IMR-90 (cell line): ENCODE data around the gene TAS2R30. TPM values are rescaled to one million over a fixed set of nuclear protein-coding genes. Genes with fewer than 3 reads are reported as not detected.

Experiments
- ATAC-seq: fragments of 200-7000 bp; cut with Tn5 transposase; 2 replicates; pipeline ENCODE4 v1.9.1; 2020; ENCODE audit warnings: low read depth, mild to moderate bottlenecking, moderate library complexity
- BruUV-seq: library from RNA; stranded (reverse); fragments of 400-500 nt; replicated peaks from 2 replicates; lab custom pipeline; 2021; lab: Mats Ljungman, UMichigan
- CTCF ChIA-PET: fragments of 300-600 bp; formaldehyde crosslinking; extraction: SDS; loops from one replicate; lab custom pipeline; 2021; ENCODE audit warnings: antibody characterized with exemption; lab: Yijun Ruan, JAX
- POLR2A ChIA-PET: fragments of 300-600 bp; sonication (Branson Sonifier 250); formaldehyde crosslinking; loops from one replicate; lab custom pipeline; 2022; ENCODE audit warnings: antibody characterized with exemption; ENCODE audit not compliant: unreplicated experiment; lab: Charles Lee
- DNase-seq: peaks from one replicate; pipeline ENCODE4 v3.0.0; 2013
- H2AFZ ChIP-seq: replicated peaks from 2 replicates; pipeline ENCODE3; 2013; ENCODE audit warnings: low read length, mild to moderate bottlenecking; ENCODE audit not compliant: poor library complexity
- H2AK5ac ChIP-seq: 2 replicates; pipeline ENCODE4 v1.6.1; 2013; ENCODE audit warnings: low read depth, low read length, inconsistent platforms
- H2AK9ac ChIP-seq: replicated peaks from 2 replicates; pipeline ENCODE3; 2013; ENCODE audit warnings: mild to moderate bottlenecking, low read depth, low read length, moderate library complexity; ENCODE audit not compliant: poor library complexity
- H2BK120ac ChIP-seq: 2 replicates; pipeline ENCODE4 v1.6.1; 2013; ENCODE audit warnings: low read depth, low read length, inconsistent platforms
- H2BK15ac ChIP-seq: 3 replicates; pipeline ENCODE4 v1.6.1; 2013; ENCODE audit warnings: low read depth, low read length, inconsistent platforms
- H2BK20ac ChIP-seq: 2 replicates; pipeline ENCODE4 v1.6.1; 2013; ENCODE audit warnings: low read depth, mild to moderate bottlenecking, inconsistent platforms, low read length, moderate library complexity
- H2BK5ac ChIP-seq: 2 replicates; pipeline ENCODE4 v1.6.1; 2013; ENCODE audit warnings: mild to moderate bottlenecking, low read depth, low read length, inconsistent platforms; ENCODE audit not compliant: poor library complexity, severe bottlenecking
- H3K14ac ChIP-seq: replicated peaks from 2 replicates; pipeline ENCODE4 v1.6.1; 2013; ENCODE audit warnings: low read depth, low read length, inconsistent platforms
- H3K18ac ChIP-seq: 2 replicates; pipeline ENCODE4 v1.6.1; 2013; ENCODE audit warnings: low read depth, low read length, control low read depth
- H3K23ac ChIP-seq: 2 replicates; pipeline ENCODE4 v1.6.1; 2013; ENCODE audit warnings: low read depth, low read length, inconsistent platforms
- H3K27ac ChIP-seq: 2 replicates; pipeline ENCODE4 v1.5.1; 2013; ENCODE audit warnings: mild to moderate bottlenecking, control low read depth, low read length; ENCODE audit not compliant: insufficient read depth
- H3K27me3 ChIP-seq: 2 replicates; pipeline ENCODE4 v1.6.1; 2013; ENCODE audit warnings: low read length; ENCODE audit not compliant: control insufficient read depth, insufficient read depth
- H3K36me3 ChIP-seq: 2 replicates; pipeline ENCODE4 v1.6.1; 2013; ENCODE audit warnings: low read length, mixed read lengths; ENCODE audit not compliant: control insufficient read depth, insufficient read depth
- H3K4ac ChIP-seq: 2 replicates; pipeline ENCODE4 v1.6.1; 2013; ENCODE audit warnings: low read depth, low read length, inconsistent platforms
- H3K4me1 ChIP-seq: 2 replicates; pipeline ENCODE4 v1.6.1; 2013; ENCODE audit warnings: low read length, mixed read lengths; ENCODE audit not compliant: control insufficient read depth, insufficient read depth
- H3K4me2 ChIP-seq: 2 replicates; pipeline ENCODE4 v1.6.1; 2013; ENCODE audit warnings: low read depth, mild to moderate bottlenecking, control low read depth, low read length, moderate library complexity
- H3K4me3 ChIP-seq: 2 replicates; pipeline ENCODE4 v1.5.1; 2013; ENCODE audit warnings: low read depth, mild to moderate bottlenecking, control low read depth, low read length, moderate library complexity; ENCODE audit not compliant: insufficient read depth
- H3K56ac ChIP-seq: 2 replicates; pipeline ENCODE4 v1.6.1; 2013; ENCODE audit warnings: low read length, inconsistent platforms; ENCODE audit not compliant: insufficient read depth; ENCODE audit errors: extremely low read depth
- H3K79me1 ChIP-seq, 2 experiments: 2 replicates each; pipeline ENCODE4 v1.6.1; 2013; ENCODE audit warnings: low read length in 2 of 2, inconsistent platforms in 1 of 2, low read depth in 1 of 2
- H3K9ac ChIP-seq: 2 replicates; pipeline ENCODE4 v1.6.1; 2013; ENCODE audit warnings: low read depth, low read length, control low read depth
- H3K9me1 ChIP-seq: 2 replicates; pipeline ENCODE4 v1.6.1; 2013; ENCODE audit warnings: low read length, inconsistent platforms; ENCODE audit not compliant: insufficient read depth
- H3K9me3 ChIP-seq: 2 replicates; pipeline ENCODE4 v1.6.1; 2013; ENCODE audit warnings: low read length; ENCODE audit not compliant: control insufficient read depth, insufficient read depth
- H4K20me1 ChIP-seq: 2 replicates; pipeline ENCODE4 v1.6.1; 2013; ENCODE audit warnings: low read length, inconsistent platforms; ENCODE audit not compliant: insufficient read depth
- H4K5ac ChIP-seq: 2 replicates; pipeline ENCODE4 v1.6.1; 2013; ENCODE audit warnings: mild to moderate bottlenecking, low read depth, low read length, control low read depth
- H4K8ac ChIP-seq, 2 experiments: 2 replicates each; pipeline ENCODE4 v1.6.1; 2013; ENCODE audit warnings: low read depth in 2 of 2, low read length in 2 of 2, control low read depth in 1 of 2, inconsistent platforms in 1 of 2
- H4K91ac ChIP-seq: 2 replicates; pipeline ENCODE4 v1.6.1; 2013; ENCODE audit warnings: low read depth, low read length, inconsistent platforms; ENCODE audit not compliant: insufficient read depth
- CHD1 ChIP-seq: IDR thresholded peaks from 2 replicates; pipeline ENCODE4 v1.6.1; 2012; ENCODE audit warnings: low read depth, low read length, improper control_type of control experiment
- CTCF ChIP-seq: conservative IDR thresholded peaks from 2 replicates; pipeline ENCODE4 v1.5.1; 2012; ENCODE audit warnings: mild to moderate bottlenecking, low read depth, low read length, improper control_type of control experiment
- POLR2A ChIP-seq: IDR thresholded peaks from 2 replicates; pipeline ENCODE4 v1.6.1; 2012; ENCODE audit warnings: mild to moderate bottlenecking, low read depth, low read length
- RAD21 ChIP-seq: IDR thresholded peaks from 2 replicates; pipeline ENCODE4 v1.6.1; 2012; ENCODE audit warnings: low read length, improper control_type of control experiment
- RCOR1 ChIP-seq: IDR thresholded peaks from 2 replicates; pipeline ENCODE4 v1.6.1; 2012; ENCODE audit warnings: mild to moderate bottlenecking, low read length, improper control_type of control experiment; ENCODE audit not compliant: insufficient replicate concordance
- SMC3 ChIP-seq: fragments of 150-350 bp; IDR thresholded peaks from 2 replicates; pipeline ENCODE4 v1.6.1; 2016; ENCODE audit warnings: low read depth, mild to moderate bottlenecking, antibody characterized with exemption, low read length, moderate library complexity
- WGBS, 2 experiments: methylation state at CpG; one replicate each; pipeline versions ENCODE4 v1.1.5 to v1.1.7; 2013; ENCODE audit warnings: missing lambda C conversion rate in 2 of 2; ENCODE audit not compliant: insufficient read length in 1 of 2; ENCODE audit errors: extremely low coverage in 2 of 2; 5-methylcytosine and 5-hydroxymethylcytosine counted together
- dilution Hi-C: fragments of 300-500 bp; cut with HindIII; formaldehyde crosslinking; loops from one replicate; pipeline ENCODE4 v1.14.3; 2018; ENCODE audit warnings: low sequenced_read_pairs; ENCODE audit not compliant: unreplicated experiment
- in situ Hi-C: fragments of 300-500 bp; cut with MboI; formaldehyde crosslinking; loops from 3 replicates; pipeline ENCODE4 v1.14.3; 2019; ENCODE audit warnings: low sequenced_read_pairs, inconsistent platforms, mixed read lengths
- intact Hi-C: fragments of 100-400 bp; cut with micrococcal nuclease; formaldehyde crosslinking; loops from 2 replicates; pipeline ENCODE4 v1.10.0; 2022
- polyA plus RNA-seq, 3 experiments: library from polyadenylated mRNA; depleted of rRNA; stranded (reverse); fragments of >200 nt; gene quantifications; 2 replicates each; pipeline ENCODE4 v1.2.3, GENCODE V29; 2012; ENCODE audit warnings: low replicate concordance in 1 of 3
- total RNA-seq: library from RNA; depleted of rRNA; stranded (reverse); fragments of >200 nt; gene quantifications from 2 replicates; pipeline ENCODE4 v1.2.3, GENCODE V29; 2012

Gene TAS2R30
- total and polyA plus RNA-seq, 2 of the 4 experiments (the other 2 are of a cell fraction): 0.03 to 5.0 TPM

- Histone ChIP-seq H4K20me1 (peaks cover 43% of the 10 kb centered on the region), H2AK5ac (no peak overlapping the region), H2BK5ac (no peak overlapping the region), H2AFZ (no peak overlapping the region), H3K4me2 (no peak overlapping the region), H3K36me3 (peaks cover 13% of the 10 kb centered on the region), H3K9ac (no peak overlapping the region), H3K9me3 (no peaks in the 10 kb centered on the region), H3K23ac (no peak overlapping the region), H3K4me3 (no peak overlapping the region), H3K4ac (no peak overlapping the region), H2BK120ac (no peak overlapping the region), H3K27me3 (no peaks in the 10 kb centered on the region), H3K27ac (no peak overlapping the region), H3K18ac (no peak overlapping the region), H4K5ac (no peak overlapping the region), H2BK15ac (no peak overlapping the region), H3K14ac (no peak overlapping the region), H3K79me1 (peaks cover 38 to 49% of the 10 kb centered on the region in 2 experiments), H4K8ac (no peak overlapping the region), H2BK20ac (no peak overlapping the region), H2AK9ac (no peak overlapping the region), H3K9me1 (no peaks in the 10 kb centered on the region), H3K4me1 (no peaks in the 10 kb centered on the region), H4K91ac (no peak overlapping the region), H3K56ac (no peak overlapping the region)
- TF ChIP-seq POLR2A (no peak), RAD21 (no peak), RCOR1 (no peak), CTCF (no peak), CHD1 (no peak), SMC3 (no peak)
- no peak for DNase-seq
- BruUV-seq: no TSS peak
- dilution Hi-C loops (no loop called here), intact Hi-C loops (no loop called here), in situ Hi-C loops (no loop called here)
- ATAC-seq: no peak
- POLR2A ChIA-PET: no interaction called here
- CTCF ChIA-PET: no interaction called here
- WGBS, 2 experiments: no CpG with 5 or more reads among the region's 1 CpG
These were observed 28.1 kb upstream of the TAS2R30 start for GRCh38 chr12:11162502-11162901.
